GM10266 (cell line): ENCODE measurements around the gene GREB1L.

ENCODE experiments used
- DNase-seq: peaks from one replicate; pipeline ENCODE4 v3.0.0; 2012; ENCODE audit errors: extremely low spot score
- CTCF ChIP-seq: IDR thresholded peaks from 2 replicates; pipeline ENCODE4 v1.5.1; 2012; ENCODE audit warnings: mild to moderate bottlenecking, low read depth; ENCODE audit not compliant: control insufficient read depth, insufficient read depth; ENCODE audit errors: missing control alignments

GREB1L gene

GRCh38 chr18:21262979-21263378, 20.9 kb downstream of the GREB1L start:
- TF ChIP-seq CTCF = no peak
- DNase-seq = no peak

GRCh38 chr18:21264651-21265050, 22.6 kb downstream of the GREB1L start:
- no peak for TF ChIP-seq CTCF
- DNase-seq = no peak

- TF ChIP-seq CTCF = no peak
- no peak for DNase-seq
These were observed 24.1 kb downstream of the GREB1L start for GRCh38 chr18:21265971-21266673.

- no peak for TF ChIP-seq CTCF
These were observed 25.4 kb downstream of the GREB1L start for GRCh38 chr18:21267400-21267799.

GRCh38 chr18:21269349-21269748, 27.3 kb downstream of the GREB1L start:
- DNase-seq = no peak

More at GRCh38 chr18:21267400-21267799, 25.4 kb downstream of the GREB1L start:
- DNase-seq = no peak

GRCh38 chr18:21270453-21270852, 28.4 kb downstream of the GREB1L start:
- DNase-seq = no peak
- no peak for TF ChIP-seq CTCF

More at GRCh38 chr18:21269349-21269748, 27.3 kb downstream of the GREB1L start:
- no peak for TF ChIP-seq CTCF

GRCh38 chr18:21272016-21272579, 30.1 kb downstream of the GREB1L start:
- TF ChIP-seq CTCF = no peak
- no peak for DNase-seq
